ENCODE data around the gene DOK3.

Gene DOK3

DNA sequence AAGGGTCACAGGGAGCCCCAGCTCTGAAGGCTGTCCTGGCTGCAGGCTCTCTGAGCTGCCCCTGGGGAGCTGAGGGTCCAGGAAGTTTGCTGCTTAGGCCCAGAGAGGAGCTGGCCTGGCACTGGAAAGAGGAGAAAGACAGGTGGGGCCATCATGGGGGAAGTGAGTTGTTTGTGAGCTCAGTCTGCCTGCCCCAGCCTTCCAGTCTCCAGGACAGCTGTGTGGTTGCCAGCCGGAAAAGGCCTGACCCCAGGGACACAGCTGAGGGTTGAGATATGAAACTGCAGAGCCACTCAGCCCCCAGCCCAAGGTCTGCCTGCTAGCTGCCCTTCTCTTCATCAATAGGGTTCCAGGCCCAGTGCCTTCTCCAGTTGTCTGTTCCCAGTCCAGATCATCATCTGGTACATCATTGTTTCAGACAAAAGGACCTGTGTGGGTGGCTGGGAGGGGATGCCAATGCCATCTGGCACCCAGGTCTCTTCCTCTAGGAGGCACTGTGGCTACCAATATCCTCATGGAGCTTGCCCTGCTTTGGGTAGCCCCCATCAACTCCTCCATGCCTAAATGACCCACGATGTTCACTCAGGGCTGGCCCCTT, 11.4 kb upstream of the DOK3 start:
- no peak overlapping the region for H3K4me3 ChIP-seq (ENCODE audit: low read depth, low read length)
- H3K27me3 ChIP-seq (ENCODE audit: insufficient read depth, low read depth, severe bottlenecking), result no peaks in the 10 kb centered on the region
- H3K9me3 ChIP-seq (ENCODE audit: severe bottlenecking), result no peaks in the 10 kb centered on the region
- H3K27ac ChIP-seq, result no peak overlapping the region
- no peak for DNase-seq
- peaks cover 7% of the 10 kb centered on the region for H3K36me3 ChIP-seq
- TF ChIP-seq, protein P1, sequence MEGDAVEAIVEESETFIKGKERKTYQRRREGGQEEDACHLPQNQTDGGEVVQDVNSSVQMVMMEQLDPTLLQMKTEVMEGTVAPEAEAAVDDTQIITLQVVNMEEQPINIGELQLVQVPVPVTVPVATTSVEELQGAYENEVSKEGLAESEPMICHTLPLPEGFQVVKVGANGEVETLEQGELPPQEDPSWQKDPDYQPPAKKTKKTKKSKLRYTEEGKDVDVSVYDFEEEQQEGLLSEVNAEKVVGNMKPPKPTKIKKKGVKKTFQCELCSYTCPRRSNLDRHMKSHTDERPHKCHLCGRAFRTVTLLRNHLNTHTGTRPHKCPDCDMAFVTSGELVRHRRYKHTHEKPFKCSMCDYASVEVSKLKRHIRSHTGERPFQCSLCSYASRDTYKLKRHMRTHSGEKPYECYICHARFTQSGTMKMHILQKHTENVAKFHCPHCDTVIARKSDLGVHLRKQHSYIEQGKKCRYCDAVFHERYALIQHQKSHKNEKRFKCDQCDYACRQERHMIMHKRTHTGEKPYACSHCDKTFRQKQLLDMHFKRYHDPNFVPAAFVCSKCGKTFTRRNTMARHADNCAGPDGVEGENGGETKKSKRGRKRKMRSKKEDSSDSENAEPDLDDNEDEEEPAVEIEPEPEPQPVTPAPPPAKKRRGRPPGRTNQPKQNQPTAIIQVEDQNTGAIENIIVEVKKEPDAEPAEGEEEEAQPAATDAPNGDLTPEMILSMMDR (IDR thresholded peaks at IDR 0.05; ENCODE audit: low read depth, low read length), result 0 out of 2 replicates have a peak, but pooled peaks have one; percentile 19

DNA sequence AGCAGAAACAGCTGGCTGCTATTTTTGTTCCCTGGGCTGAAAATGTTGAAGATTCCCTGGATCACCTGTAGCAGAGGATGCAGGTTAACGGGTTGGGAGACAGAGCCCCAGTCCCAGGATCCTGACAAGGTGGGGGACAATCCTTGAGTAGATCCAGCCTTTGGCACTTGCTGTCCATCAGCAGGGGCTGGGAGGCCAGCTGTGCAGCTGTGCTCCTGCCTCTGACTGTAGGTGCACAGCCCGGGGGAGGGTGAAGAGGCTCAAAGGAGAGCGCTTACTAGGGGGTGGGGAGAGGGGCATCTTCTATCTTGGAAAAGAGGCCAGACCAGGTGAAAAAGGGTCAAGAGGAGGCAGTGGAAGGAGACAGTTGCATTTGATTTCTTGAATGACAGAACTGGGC, 10.6 kb upstream of the DOK3 start:
- no peak overlapping the region for H3K27ac ChIP-seq
- TF ChIP-seq, protein P1 (IDR thresholded peaks at IDR 0.05; ENCODE audit: low read depth, low read length), result no peak
- DNase-seq, result no peak
- H3K27me3 ChIP-seq (ENCODE audit: insufficient read depth, low read depth, severe bottlenecking), result no peaks in the 10 kb centered on the region
- H3K4me3 ChIP-seq (ENCODE audit: low read depth, low read length), result no peak overlapping the region
- H3K9me3 ChIP-seq (ENCODE audit: severe bottlenecking), result no peaks in the 10 kb centered on the region
- H3K36me3 ChIP-seq, result peaks cover 13% of the 10 kb centered on the region

DNA sequence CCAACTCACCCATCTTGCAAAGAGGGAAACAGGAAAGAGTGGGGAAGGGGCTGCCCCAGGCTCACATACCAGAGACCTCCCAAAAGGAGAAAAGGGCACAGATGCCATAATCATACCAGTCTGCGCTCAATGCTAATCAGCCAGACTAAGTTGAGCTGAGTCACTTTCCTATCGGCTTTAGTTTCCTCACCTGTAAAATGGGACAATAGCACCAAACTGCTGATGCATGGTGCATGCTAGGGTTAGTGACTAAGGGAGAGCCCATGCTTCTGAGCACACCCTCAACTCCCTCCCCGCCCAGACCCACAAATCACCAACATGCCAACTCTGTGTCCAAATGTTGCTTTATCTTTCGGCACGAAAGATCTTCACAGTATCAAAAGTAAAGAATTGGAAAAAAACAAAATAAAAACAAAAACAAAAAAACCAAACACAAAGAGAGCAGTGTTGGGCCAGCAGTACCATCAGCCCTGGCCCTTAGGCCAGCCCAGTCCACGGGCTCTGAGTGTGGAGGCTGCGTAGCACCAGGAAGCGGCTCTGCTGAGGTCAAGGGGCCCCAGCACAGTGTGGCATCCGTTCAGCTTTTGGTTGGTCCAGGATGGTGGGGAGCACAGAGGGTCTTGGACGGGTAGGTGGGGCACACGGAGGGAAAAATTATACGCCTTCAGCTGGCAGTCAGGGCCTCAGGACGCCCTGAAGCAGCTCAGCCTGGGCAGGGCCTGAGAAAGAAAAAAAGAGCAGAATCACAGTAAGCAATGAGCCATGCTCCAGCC, 10.0 kb upstream of the DOK3 start:
- Histone ChIP-seq H3K27me3 (ENCODE audit: insufficient read depth, low read depth, severe bottlenecking) (no peaks in the 10 kb centered on the region), H3K27ac (no peak overlapping the region), H3K36me3 (peaks cover 13% of the 10 kb centered on the region), H3K4me3 (ENCODE audit: low read depth, low read length) (no peak overlapping the region), H3K9me3 (ENCODE audit: severe bottlenecking) (no peaks in the 10 kb centered on the region)
- TF ChIP-seq, protein P1 (IDR thresholded peaks at IDR 0.05; ENCODE audit: low read depth, low read length), result no peak
- no peak for DNase-seq

DNA sequence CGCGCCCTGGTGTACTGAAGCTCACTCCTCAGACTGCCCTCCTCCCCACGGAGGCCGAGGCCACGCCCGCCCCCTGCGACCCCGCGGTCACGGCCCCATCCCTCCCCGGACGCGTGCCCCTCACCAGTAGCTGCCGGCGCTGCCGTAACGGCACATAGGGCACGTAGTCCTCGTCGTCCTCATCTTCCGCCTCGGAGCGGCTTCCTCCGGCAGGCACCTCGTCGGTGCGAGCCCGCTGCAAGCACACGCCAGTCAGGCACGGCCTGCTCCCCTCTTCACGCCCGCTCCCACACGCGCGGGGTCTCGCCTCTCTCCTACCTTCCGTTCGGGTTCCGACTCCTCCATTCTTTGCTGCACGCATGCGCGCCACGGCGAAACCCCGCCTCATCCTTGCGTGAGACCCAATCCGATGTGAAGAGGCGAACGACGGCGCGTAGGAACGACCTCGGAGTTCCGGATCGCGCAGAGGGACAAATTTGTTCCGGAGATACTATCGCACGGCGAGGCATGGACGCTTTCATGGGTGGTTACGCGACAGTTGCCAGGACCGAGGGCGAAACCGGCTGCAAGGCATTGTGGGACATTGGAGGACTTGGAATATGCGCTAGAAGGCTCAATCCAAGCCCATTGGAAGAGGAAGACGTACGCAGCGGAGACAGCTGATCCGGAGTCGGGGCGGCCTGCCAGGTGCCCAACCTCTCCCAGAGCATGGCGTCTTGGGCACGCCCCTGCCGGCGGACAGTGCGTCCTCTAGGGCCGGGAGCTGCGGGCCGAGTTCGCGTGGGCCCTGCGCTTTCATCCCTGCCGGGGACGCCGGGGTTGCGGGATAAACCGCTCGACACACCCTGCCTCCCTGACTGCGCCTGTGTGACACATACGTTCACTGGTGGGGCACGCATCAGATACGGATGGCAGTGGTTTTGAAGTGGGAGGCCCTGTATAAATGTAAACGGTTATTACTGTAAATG, 7.3 kb upstream of the DOK3 start, which contains the start of gene DDX41:
Gene DDX41, minus strand, starts transcription at position 361 of the 968 bp plus-strand sequence. Its CDS starts 16 bp downstream, at position 345.
- TF ChIP-seq, protein P1 (IDR thresholded peaks at IDR 0.05; ENCODE audit: low read depth, low read length), result no peak
- Histone ChIP-seq H3K36me3 (peaks cover 13% of the 10 kb centered on the region), H3K4me3 (ENCODE audit: low read depth, low read length) (peak within 1 kb of the TSS; percentile 80), H3K27ac (peak within 1 kb of the TSS; percentile 80), H3K9me3 (ENCODE audit: severe bottlenecking) (no peaks in the 10 kb centered on the region), H3K27me3 (ENCODE audit: insufficient read depth, low read depth, severe bottlenecking) (no peaks in the 10 kb centered on the region)
- peak; percentile 94 for DNase-seq

DNA sequence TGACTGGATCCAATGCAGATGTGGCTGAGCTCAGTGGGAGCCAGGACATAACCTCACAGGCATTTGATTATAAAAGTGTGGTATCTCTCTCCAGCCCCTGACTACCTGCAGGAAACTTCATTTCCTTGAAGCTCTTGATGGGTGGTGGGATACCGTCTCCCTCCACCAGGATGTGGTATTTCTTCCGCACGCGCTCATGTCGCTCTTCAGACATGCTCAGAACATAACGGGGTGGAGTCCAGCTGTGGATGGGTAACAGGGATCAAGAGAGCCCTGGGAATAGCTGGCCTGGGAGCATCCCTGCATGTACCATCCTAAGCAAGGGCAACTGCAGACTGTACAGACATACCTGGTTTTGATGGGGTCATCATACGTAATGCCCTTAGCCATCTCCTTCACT, 6.0 kb upstream of the DOK3 start:
- Histone ChIP-seq H3K27ac (no peak overlapping the region), H3K36me3 (peaks cover 9% of the 10 kb centered on the region)

More for the DNA sequence above, 6.0 kb upstream of the DOK3 start:
- TF ChIP-seq, protein P1 (IDR thresholded peaks at IDR 0.05; ENCODE audit: low read depth, low read length), result no peak
- Histone ChIP-seq H3K4me3 (ENCODE audit: low read depth, low read length) (peak overlapping the region; percentile 80; the same call in 1 of the 2 replicates), H3K9me3 (ENCODE audit: severe bottlenecking) (no peaks in the 10 kb centered on the region), H3K27me3 (ENCODE audit: insufficient read depth, low read depth, severe bottlenecking) (no peaks in the 10 kb centered on the region)
- DNase-seq, result no peak

Data from WERI-Rb-1 (cell line).